AG09319 (cell line): Measurements from ENCODE around the gene UNC5B.

Experiments used
- DNase-seq: peaks from one replicate; pipeline ENCODE4 v3.0.0-alpha.2; 2010; ENCODE audit warnings: low read depth; ENCODE audit errors: extremely low read depth
- CTCF ChIP-seq: IDR thresholded peaks from 2 replicates; pipeline ENCODE4 v1.5.1; 2011; ENCODE audit warnings: low read depth, mild to moderate bottlenecking, inconsistent platforms, low read length, moderate library complexity

Gene UNC5B

GRCh38 chr10:71231206-71231605, 18.8 kb downstream of the UNC5B start:
- DNase-seq, result no peak

GRCh38 chr10:71232089-71232998, 20.0 kb downstream of the UNC5B start:
- peak; percentile 25 for DNase-seq

More at GRCh38 chr10:71231206-71231605, 18.8 kb downstream of the UNC5B start:
- TF ChIP-seq CTCF, result no peak

GRCh38 chr10:71233482-71233892, 21.1 kb downstream of the UNC5B start:
- no peak for DNase-seq
- TF ChIP-seq CTCF, result no peak

More at GRCh38 chr10:71232089-71232998, 20.0 kb downstream of the UNC5B start:
- TF ChIP-seq CTCF, result no peak

GRCh38 chr10:71234004-71234894, 21.9 kb downstream of the UNC5B start:
- no peak for DNase-seq
- no peak for TF ChIP-seq CTCF

GRCh38 chr10:71234970-71235685, 22.8 kb downstream of the UNC5B start:
- DNase-seq, result no peak
- TF ChIP-seq CTCF, result no peak

- no peak for DNase-seq
- no peak for TF ChIP-seq CTCF
These were observed 23.4 kb downstream of the UNC5B start for GRCh38 chr10:71235808-71236207.
